Loucy (cell line): ENCODE measurements around the gene FKBP5.

Source experiments
- H2AFZ ChIP-seq: fragments of 200-600 bp; sonication (generic); 2 replicates; pipeline ENCODE4 v1.6.0; 2016; ENCODE audit warnings: antibody characterized with exemption, mild to moderate bottlenecking, low read length, moderate library complexity
- H3F3A ChIP-seq: fragments of 200-600 bp; 2 replicates; pipeline ENCODE4 v1.6.0; 2016; ENCODE audit warnings: antibody characterized with exemption, low read depth, mild to moderate bottlenecking
- H3K27me3 ChIP-seq: fragments of 200-600 bp; sonication (generic); 2 replicates; pipeline ENCODE4 v1.6.1; 2014; ENCODE audit warnings: low read length, mild to moderate bottlenecking; ENCODE audit not compliant: insufficient read depth, poor library complexity, severe bottlenecking
- H3K36me3 ChIP-seq: fragments of 200-600 bp; sonication (generic); 2 replicates; pipeline ENCODE4 v1.6.1; 2016; ENCODE audit warnings: low read length; ENCODE audit not compliant: insufficient read depth
- H3K4me1 ChIP-seq: fragments of 200-600 bp; sonication (generic); 2 replicates; pipeline ENCODE4 v1.5.1; 2014; ENCODE audit warnings: low read length, mild to moderate bottlenecking; ENCODE audit not compliant: insufficient read depth, poor library complexity, severe bottlenecking
- H3K4me2 ChIP-seq: fragments of 200-600 bp; sonication (generic); 2 replicates; pipeline ENCODE4 v1.6.0; 2014; ENCODE audit warnings: antibody characterized with exemption, low read length, low read depth, mild to moderate bottlenecking; ENCODE audit not compliant: poor library complexity, severe bottlenecking
- H3K4me3 ChIP-seq: fragments of 200-600 bp; sonication (generic); 2 replicates; pipeline ENCODE4 v1.5.1; 2014; ENCODE audit warnings: low read length, mild to moderate bottlenecking, mixed read lengths; ENCODE audit not compliant: poor library complexity, severe bottlenecking
- H3K79me2 ChIP-seq: fragments of 200-600 bp; sonication (generic); 2 replicates; pipeline ENCODE4 v1.6.1; 2014; ENCODE audit warnings: low read length; ENCODE audit not compliant: insufficient read depth
- H3K9ac ChIP-seq: fragments of 200-600 bp; sonication (generic); 2 replicates; pipeline ENCODE4 v1.6.0; 2014; ENCODE audit warnings: mild to moderate bottlenecking, low read depth, low read length, moderate library complexity; ENCODE audit not compliant: poor library complexity, severe bottlenecking
- H3K9me2 ChIP-seq: fragments of 200-600 bp; sonication (generic); replicated peaks from 2 replicates; pipeline ENCODE4 v1.6.1; 2016; ENCODE audit warnings: low read depth, low read length, mixed read lengths
- H3K9me3 ChIP-seq: fragments of 200-600 bp; sonication (generic); 2 replicates; pipeline ENCODE4 v1.6.1; 2014; ENCODE audit warnings: mild to moderate bottlenecking, antibody characterized with exemption, low read length, low read depth; ENCODE audit not compliant: insufficient read depth
- H4K20me1 ChIP-seq: fragments of 200-600 bp; sonication (generic); 2 replicates; pipeline ENCODE4 v1.6.0; 2014; ENCODE audit warnings: antibody characterized with exemption, low read length, mild to moderate bottlenecking; ENCODE audit not compliant: insufficient read depth, poor library complexity, severe bottlenecking
- CTCF ChIP-seq: fragments of 200-600 bp; sonication (generic); conservative IDR thresholded peaks from 2 replicates; pipeline ENCODE4 v1.5.1; 2014; ENCODE audit warnings: mild to moderate bottlenecking, antibody characterized with exemption, low read length
- EZH2phosphoT487 ChIP-seq: fragments of 200-600 bp; IDR thresholded peaks from 2 replicates; pipeline ENCODE4 v1.6.1; 2018; ENCODE audit warnings: antibody characterized with exemption, mild to moderate bottlenecking, moderate library complexity, borderline replicate concordance

Gene FKBP5

GRCh38 chr6:35569011-35569461 is 119.7 kb downstream of the FKBP5 start:
- H3K79me2 ChIP-seq: no peaks in the 10 kb centered on the region
- TF ChIP-seq CTCF: peak; percentile 70
- TF ChIP-seq EZH2phosphoT487: no peak
- H3K4me3 ChIP-seq: no peak overlapping the region
- H4K20me1 ChIP-seq: no peaks in the 10 kb centered on the region
- H3K4me2 ChIP-seq: no peak overlapping the region
- H3F3A ChIP-seq: no peaks in the 10 kb centered on the region
- H3K27me3 ChIP-seq: no peaks in the 10 kb centered on the region
- H2AFZ ChIP-seq: no peak overlapping the region
- H3K4me1 ChIP-seq: no peaks in the 10 kb centered on the region
- H3K9me3 ChIP-seq: no peaks in the 10 kb centered on the region
- no peaks in the 10 kb centered on the region for H3K9me2 ChIP-seq
- no peak overlapping the region for H3K9ac ChIP-seq
- peaks cover 14% of the 10 kb centered on the region; the same call in 1 of the 2 replicates for H3K36me3 ChIP-seq

- Histone ChIP-seq H2AFZ (no peak overlapping the region), H4K20me1 (no peaks in the 10 kb centered on the region), H3K27me3 (no peaks in the 10 kb centered on the region), H3K4me2 (no peak overlapping the region), H3K4me1 (no peaks in the 10 kb centered on the region), H3F3A (no peaks in the 10 kb centered on the region), H3K36me3 (no peaks in the 10 kb centered on the region), H3K9me2 (no peaks in the 10 kb centered on the region), H3K4me3 (no peak overlapping the region), H3K9ac (no peak overlapping the region), H3K9me3 (no peaks in the 10 kb centered on the region), H3K79me2 (no peaks in the 10 kb centered on the region)
- TF ChIP-seq CTCF (no peak), EZH2phosphoT487 (no peak)
Observed at GRCh38 chr6:35566794-35567193, 121.9 kb downstream of the FKBP5 start.

GRCh38 chr6:35564733-35565132 is 124.0 kb downstream of the FKBP5 start:
- Histone ChIP-seq H3K36me3 (no peaks in the 10 kb centered on the region), H3K9me3 (no peaks in the 10 kb centered on the region), H3F3A (no peaks in the 10 kb centered on the region), H3K9me2 (no peaks in the 10 kb centered on the region), H3K79me2 (no peaks in the 10 kb centered on the region), H3K27me3 (no peaks in the 10 kb centered on the region), H3K4me1 (no peaks in the 10 kb centered on the region), H3K9ac (no peak overlapping the region), H2AFZ (no peak overlapping the region), H3K4me3 (no peak overlapping the region), H3K4me2 (no peak overlapping the region), H4K20me1 (no peaks in the 10 kb centered on the region)
- TF ChIP-seq EZH2phosphoT487: no peak

- Histone ChIP-seq H3K9me2 (no peaks in the 10 kb centered on the region), H3K9ac (no peak overlapping the region), H3K4me3 (no peak overlapping the region), H3K4me1 (no peaks in the 10 kb centered on the region), H3K36me3 (no peaks in the 10 kb centered on the region), H3K79me2 (no peaks in the 10 kb centered on the region), H3F3A (no peaks in the 10 kb centered on the region), H3K9me3 (no peaks in the 10 kb centered on the region), H4K20me1 (no peaks in the 10 kb centered on the region), H3K4me2 (no peak overlapping the region), H3K27me3 (no peaks in the 10 kb centered on the region), H2AFZ (no peak overlapping the region)
- TF ChIP-seq CTCF (no peak), EZH2phosphoT487 (no peak)
Observed at GRCh38 chr6:35562060-35562459, 126.7 kb downstream of the FKBP5 start.
